NCI-H2227 (cell line): ENCODE data around the gene SH2D7.
"Not testable (repeated sequence)": the region's sequence is repeated elsewhere in the genome, so short reads cannot be mapped to it uniquely, and the experiment has no call there.

Experiments used
- DNase-seq: peaks from one replicate; lab custom pipeline; 2025; ENCODE audit not compliant: unreplicated experiment; lab: John Stamatoyannopoulos, UW

Gene SH2D7

DNA sequence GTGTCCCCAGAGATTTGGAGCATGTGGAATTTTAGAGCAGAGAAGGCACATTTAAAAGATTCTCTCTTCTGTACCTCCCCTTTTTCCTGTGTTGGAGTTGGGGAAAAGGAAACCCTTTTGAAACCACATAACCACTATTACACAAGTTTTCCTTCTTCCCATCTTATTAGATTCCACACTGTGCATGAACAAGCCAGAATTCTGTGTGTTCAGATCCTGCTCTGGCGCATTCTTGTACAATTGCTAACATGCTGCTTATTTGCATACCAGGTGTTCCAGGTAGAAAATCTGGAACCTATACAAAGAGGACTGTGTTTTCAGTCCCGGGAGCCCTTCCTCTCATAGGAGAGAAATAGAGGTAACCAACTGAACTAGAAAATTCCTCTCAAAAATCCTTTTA, 41.4 kb downstream of the SH2D7 start:
- DNase-seq = no peak

DNA sequence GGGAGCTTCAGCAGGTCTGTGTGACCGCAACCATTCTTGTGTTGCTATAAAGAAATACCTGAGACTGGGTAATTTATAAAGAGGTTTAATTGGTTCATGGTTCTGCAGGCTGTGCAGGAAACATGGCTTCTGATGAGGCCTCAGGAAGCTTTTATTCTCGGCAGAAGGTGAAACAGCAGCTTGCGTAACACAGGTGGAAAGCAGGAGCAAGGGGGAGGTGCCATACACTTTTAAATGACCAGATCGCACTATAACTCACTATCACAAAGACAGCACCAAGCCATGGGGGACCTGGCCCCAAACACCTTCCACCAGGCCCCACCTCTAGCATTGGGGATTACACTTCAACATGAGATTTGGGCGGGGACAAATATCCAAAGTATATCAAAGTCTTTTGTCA, 47.2 kb downstream of the SH2D7 start:
- DNase-seq = no peak

DNA sequence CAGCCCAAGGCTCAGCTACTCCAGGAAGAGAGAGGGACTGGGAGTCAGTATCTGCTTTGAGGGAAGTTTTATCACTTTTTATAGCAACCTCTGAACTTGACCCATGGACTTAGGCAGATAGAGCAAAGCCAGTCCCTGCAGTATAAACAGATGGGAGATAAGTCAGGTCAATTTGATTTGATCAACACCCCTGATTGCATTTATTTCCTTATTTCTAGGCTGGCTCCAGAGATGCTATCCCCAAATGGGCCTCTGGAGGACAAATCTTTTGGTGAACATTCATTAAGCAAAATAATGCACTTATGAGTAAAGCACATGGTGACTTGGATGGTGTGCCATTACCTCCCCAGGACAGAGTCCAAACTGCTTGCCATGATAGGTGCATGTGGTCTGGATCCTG, 47.9 kb downstream of the SH2D7 start:
- DNase-seq = no peak

DNA sequence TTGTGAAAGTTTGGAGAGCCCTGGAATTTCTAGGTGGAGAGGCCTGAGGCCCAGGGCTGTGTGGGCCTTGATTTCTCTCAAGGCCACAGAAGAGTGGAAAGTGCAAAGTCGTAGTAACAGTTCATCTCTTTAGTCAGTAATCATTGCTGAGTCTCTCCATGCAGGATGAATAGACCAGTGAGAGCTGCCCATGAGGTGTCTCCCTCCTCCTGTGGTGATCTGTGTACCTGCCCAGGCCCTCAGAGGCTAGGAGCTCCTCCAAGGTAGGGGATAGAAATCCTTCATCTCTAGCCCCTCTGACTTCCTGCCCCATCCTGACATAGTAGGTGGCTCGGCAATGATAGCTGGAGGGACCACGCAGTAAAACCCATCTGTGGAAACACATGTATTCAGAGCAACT, 50.0 kb downstream of the SH2D7 start:
- DNase-seq = no peak

DNA sequence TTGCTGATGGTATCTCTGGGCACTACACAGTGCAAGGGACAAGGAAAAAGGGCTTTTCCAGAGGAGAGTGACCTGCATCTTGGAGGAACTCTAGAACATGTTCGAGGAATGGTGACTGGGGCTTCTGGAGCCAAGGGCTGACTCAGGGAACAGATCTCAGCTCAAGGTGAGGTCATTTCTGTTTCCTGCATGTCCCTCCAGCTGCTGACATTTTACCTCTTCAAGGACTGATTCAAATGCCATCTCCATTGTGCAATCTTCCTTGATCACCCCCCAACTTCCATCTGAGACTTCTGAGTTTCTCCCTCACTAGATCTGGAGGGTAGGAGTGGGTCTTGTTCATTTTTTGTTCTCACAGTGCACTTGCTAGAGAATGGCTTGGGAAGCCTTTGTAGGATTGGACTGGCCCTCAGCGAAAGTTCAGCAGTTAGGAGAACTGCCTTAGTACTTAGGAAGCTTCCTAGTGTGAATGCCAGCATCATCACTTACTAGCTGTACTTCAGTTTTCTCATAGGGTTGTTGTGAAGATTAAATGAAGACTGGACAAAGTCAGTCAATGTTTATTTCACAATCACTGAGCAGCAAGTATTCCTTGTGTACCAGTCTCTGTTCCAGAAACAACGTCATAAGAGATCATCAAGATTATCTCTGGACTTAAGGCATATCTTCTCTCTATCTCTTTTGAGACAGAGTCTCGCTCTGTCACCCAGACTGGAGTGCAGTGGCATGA, 54.2 kb downstream of the SH2D7 start:
- no peak for DNase-seq

DNA sequence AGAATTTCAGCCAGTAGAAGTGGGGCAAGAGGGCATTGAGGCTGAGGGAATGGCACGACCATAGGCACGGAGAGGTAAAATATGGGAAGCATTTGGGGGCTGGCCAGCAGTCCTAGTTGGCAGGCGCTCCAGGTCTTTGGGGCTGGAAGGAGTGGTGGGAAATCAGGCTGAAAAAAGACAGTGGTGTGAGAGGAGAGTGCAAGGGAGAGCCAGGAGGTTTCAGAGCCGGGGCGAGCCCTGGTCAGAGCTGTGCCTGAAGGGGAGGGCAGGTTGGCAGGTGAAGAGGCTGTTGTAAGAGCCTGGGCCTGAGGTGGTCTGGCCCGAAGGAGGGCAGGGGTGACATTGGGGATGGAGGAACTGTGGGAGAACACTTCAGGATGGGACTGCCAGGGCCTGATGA, 55.2 kb downstream of the SH2D7 start:
- no peak for DNase-seq

DNA sequence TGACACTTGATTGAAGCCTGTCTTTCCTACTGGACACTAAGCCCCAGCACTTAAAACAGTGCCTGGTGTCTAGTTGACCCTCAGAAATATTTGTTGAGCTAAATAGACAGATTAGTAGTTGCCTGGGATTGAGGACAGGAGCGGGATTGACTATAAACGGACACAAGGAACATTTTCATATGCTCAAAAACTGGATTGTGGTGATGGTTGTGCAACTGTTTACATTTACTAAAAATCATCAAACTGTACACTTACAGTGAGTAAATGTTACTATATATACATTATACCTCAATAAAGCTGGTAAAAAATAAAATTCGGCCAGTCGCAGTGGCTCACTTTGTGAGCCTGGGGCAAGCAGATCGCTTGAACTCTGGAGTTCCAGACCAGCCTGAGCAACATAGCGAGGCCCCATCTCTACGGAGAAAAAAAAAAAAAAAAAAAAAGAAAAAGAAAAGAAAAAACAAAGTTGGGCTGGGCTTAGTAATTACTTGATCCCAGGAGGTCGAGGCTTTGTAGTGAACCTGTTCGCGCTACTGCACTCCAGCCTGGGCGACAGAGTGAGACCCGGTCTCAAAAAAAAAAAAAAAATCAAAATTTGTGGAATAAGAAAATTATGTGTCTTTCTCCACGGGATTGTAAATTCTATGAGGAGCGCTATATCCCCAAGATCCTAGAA, 56.2 kb downstream of the SH2D7 start:
- no peak for DNase-seq

DNA sequence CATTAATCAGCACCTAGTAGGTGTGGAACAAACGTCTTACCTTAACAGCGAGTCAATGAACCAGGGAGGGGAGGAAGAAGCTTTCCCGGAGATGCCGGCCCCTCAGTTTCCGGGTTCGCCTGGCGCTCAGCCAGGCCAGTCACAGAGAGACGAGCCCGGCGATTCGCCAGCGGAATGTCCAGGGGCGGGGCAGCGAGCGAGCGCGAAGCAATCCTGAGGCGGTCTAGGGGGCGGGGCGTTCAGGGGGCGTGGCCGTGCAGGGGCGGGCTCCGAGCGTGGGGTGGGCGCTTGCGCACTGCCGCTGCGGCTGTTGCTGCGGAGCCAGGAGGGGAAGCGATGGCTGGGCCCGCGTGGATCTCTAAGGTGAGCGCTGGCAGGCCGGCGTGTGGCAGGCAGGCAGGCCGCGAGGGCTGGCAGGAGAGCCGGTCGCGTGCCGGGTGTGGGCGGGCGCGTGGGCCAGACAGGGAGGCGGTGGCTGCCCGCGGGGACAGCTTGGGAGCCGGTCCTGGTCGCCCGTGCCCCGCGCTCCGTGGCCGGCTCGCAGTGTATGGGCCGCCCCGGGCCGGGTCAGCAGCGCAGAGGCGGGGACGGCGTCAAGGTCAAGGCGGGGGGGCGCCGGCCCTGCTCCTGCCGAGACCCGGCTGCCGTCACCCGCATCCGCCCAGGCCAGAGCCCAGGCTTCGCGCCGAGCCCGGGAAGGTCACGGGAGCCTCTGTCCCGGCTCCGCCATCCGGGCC, 56.9 kb downstream of the SH2D7 start, which contains the start of gene IDH3A:
TSS of gene IDH3A (plus strand) at position 295 of the 737 bp plus-strand sequence. CDS start at position 337, 42 bp downstream.
- DNase-seq = peak; percentile 96

DNA sequence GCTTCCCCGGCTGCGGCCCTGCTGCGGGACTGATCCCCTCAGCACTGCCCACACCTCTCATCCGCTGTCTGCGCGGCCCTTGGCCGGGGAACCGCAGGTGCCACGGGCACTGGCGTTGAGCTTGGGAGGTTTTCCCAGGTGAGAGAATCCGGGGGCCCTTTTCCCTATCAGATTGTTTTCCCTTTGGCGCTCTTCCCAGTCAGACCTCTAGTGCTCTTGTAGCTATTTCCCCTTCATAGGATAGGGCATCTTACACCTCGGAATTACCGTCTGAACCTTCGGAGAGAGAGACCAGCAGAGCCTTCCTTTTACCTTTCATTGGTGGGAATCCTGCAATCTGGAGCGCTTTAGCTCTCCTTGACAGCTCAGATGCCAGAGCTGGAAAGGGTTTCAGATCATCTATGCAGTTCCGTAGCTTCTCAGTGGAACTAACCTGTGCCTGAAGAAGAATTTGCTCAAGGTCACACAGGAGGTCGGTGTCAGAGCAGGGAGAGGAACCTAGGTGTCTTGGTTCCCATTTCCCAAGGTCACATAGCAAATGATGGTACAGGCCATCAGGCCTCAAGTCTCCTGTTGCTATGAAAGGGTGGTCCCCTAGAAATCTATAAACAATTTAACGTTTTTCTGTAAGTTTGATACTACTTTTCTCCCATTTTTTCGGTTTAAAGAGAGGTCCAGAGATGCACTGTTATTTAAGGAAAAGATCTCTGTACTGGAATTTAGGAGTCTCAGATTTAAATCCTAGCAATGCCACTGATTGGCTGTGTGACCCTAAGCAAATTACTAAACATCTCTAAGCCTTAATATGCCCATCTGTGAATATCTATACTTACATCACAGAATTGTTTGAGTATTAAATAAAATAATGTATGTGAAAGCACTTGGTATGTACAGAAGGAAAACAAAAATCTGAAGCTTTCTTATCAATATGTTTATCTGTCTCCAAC, 57.7 kb downstream of the SH2D7 start:
- DNase-seq = peak; percentile 17

DNA sequence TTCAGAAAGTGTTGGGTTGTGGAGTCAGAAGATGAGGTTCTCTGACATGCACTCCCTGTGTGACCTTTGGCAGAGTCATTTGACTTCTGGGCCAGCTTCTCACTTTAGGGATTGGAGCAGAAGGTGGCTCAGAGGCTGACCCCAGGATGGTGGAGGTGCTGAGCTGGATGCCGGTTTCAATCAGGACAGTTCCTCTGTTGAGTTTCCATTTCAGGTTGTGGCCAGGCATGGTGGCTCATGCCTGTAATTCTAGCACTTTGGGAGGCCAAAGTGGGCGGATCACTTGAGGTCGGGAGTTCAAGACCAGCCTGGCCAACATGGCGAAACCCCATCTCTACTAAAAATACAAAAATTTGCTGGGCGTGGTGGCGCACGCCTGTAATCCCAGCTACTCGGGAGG, 58.7 kb downstream of the SH2D7 start:
- not testable (repeated sequence) for DNase-seq
